ENCODE results near the gene GHSR.

The GHSR gene

DNA sequence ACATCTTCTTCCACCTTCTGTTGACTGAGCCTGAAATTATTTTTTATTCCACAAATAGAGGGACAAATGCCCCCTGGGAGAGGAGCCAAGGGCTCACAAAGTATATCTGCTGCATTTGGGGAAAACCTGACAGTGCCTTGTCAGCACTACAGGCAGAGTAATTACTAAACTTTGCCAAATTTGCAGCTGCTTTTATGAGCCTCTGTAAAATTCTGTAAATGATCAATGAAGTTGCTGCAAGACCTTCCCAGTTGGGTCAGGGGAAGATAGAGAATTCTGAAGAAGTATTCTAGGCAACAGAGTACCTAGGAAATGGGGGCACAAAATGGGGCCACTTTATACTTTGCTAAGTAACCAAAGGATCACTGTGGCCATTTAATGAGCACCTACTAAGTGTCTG is 10.5 kb downstream of the GHSR start:
- no peak for DNase-seq (ENCODE audit: low read depth in 2 of 2)

DNA sequence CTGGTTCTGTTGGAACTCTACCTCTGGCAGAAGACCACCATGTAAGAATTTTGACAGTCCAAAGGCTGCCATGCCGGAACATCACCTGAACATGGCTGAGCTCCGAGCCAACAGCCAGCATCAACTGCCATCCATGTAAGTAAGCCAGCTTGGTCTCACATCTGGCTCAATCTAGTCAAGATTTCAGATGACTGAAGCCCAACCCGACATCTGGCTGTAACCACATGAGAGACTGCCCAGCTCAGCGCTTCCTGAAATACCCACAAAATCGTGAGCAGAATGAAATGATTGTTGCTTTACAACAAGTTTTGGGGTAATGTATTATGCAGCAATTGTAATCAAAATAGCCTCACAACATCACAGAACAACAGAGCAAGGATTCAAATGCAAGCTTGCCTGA is 32.9 kb downstream of the GHSR start:
- DNase-seq (ENCODE audit: low read depth in 2 of 2), result no peak

DNA sequence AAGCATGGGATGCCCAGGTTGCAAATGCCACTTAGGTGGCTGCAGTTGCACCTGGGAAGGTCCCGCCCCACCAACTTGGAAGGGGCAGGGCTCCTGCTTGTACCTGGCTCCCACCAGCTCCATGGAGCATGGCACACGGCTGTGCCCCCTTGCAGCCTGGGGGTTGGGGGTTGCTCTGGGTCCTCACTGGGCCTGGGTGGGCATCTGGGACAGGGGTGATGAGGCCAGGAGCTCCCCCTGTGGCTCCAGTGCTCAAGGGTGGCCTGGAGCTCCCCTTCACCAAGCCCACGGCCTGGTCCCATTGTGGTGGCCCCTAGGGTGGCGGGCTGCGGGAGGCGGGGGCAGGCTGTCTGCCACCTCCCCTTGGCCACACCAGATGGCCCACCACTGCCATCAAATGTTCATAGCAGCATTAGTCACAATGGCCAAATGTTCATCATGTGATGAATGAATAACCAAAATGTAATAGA is 36.7 kb downstream of the GHSR start:
- no peak for DNase-seq (ENCODE audit: low read depth in 2 of 2)

DNA sequence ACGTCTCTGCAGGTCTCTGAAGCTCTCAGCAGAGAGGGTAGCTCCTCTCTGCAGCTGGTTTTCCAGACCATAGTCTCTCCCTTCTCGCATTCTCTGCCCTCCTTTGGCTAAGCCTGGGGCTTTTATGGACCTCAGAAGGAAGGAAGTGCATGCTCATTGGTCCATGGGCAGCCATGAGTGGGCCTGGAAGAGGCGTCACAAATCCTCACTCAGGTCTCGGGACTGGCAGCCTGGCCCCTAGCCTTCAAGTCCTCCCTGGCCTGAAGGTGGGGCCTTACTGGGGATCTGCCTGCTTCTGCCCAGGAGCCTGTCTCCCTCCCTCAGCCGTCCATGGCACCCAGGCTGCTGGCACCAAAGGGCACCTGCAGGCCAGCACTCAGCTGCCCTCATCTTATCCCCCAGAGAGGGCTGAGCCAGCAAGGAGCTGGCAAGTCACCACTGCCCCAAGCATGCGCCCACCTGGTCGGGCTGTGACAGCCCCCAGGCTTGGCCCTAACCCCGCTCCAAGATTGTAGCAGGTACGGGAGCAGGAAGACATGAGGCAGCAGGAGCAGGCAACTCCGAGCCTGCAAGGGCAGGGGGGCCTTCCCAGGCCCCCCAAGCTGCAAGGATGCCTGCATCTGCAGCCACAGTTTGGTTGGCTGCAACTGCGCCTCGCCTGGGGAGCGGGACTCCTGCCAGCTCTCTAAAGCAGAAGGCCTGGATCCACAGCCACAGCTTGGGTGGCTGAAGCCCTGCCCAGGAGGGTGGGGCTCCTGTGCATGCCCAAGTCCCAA is 37.4 kb downstream of the GHSR start:
- no peak for DNase-seq (ENCODE audit: low read depth in 2 of 2)

DNA sequence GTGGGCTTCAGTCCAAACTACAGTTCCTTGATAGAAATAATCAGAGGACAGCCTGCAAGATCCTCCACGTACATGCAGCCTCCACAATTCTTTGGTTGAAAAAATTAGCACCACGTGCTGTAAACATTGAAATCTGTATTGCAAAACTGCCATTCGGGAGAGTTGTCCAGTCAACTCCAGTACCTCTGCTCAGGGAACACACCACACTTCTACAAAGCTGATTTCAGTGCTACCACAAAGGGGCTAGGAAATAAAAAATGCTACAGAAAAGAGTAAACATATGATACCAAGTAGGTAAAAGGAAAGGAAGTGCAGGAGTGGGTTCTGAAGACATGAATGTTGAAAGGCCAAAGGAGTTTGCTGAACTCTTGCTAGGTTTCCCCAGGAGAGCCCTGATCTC is 40.4 kb downstream of the GHSR start:
- no peak for DNase-seq (ENCODE audit: low read depth in 2 of 2)

DNA sequence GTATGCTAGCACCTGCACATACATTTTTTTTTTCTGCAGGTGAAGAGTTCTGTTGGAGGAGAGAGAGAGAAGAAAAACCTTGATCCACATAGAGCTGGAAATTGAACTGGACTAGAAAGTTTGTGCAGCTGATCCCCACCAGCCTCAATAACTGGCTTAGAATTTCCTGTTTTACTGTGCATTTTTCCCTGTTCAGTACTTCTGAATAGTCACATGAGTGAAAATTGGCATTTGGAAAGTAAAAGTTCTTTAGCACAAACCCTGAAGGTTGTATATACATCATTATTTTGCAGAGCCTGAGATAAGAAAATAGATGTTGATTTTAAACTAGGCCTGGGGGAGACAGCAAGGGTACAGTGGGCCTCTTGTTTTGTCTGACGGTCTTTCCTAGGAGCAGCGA is 42.3 kb downstream of the GHSR start:
- DNase-seq (ENCODE audit: low read depth in 2 of 2), result no peak

DNA sequence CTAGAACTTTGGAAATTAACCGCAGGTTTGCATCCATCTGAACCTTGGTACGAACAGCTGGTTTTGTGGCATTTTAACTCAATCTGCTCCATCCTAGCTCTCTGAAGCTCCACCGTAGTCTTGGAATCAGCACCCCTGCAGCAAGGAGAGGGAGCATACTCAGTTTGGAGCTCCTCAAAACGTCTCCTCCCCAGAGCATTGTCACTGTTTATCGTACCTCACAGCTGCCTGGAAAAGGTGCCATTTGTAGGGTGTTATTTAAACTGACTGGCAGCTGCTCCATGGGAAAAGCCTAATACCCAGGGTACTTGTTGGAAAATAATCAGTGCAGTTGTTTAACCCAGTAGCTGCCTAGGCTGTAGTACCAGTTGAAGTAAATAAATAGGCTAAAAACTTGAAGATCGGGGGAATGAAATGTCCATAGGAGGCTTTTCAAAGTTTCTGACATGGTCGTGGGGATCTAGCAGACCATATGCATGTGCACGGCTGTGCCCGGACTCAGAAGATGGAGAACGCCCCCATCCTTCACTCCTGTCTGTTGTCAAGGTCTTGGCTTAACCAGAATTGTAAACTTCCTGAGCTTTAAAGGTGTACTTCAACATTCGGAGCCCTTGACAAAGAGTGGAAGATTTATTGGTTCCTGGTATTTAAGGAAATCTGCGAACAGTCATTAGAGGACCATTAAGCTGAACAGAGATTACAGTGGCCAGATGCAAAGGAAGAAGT is 43.9 kb downstream of the GHSR start:
- no peak for DNase-seq (ENCODE audit: low read depth in 2 of 2)

DNA sequence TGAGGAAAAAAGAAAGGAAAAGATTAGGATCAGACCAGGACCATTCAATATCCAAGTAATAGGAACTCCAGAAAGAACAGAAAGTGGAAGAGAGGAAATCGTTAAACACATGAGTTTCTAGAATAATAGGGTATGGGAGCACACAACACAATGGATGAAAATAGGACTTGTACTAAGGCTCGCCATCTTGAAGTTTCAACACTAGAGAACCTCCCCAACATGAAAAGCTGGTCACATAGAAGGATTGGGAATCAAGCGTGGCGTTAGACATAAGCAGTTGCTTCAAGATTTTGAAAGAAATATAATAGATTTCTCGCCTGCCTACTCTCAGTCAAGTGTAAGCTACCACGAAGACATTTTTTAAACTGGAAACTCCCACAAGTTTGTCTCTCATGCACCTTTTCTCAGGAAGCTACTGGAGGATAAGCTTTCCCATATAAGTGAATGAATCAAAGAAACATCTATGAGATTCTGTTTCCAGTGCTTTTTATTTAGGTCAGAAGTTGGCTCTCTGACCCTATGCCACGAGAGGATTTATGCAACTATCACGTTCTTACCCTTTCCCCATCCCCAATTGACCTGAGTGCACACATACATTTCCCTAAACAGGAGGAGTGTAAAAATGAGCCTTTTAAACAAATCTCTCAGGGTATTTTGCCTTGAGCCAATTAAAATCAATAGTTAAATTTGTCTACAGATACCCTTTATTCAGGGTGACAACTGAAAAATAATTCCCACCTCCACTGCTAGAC is 45.2 kb downstream of the GHSR start:
- no peak for DNase-seq (ENCODE audit: low read depth in 2 of 2)

DNA sequence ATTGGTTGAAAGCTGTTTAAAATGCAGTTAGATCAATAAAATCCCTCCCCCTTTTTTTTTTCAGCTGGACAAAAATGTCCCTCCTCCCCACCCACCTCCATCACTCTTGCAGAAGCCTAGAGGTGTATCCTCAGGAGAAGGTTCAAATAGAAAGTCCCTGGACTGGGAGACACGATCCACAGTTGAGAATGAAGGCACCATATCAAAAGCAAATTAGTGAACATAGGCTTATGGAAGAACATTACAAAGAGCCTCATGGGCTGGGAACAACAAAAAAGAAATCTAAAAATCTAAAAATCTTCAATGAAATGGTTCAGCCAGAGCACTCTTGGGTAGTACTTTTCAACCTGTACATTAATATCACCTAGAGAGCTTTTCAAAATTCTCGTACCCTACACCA is 46.2 kb downstream of the GHSR start:
- DNase-seq (ENCODE audit: low read depth in 2 of 2), result no peak

DNA sequence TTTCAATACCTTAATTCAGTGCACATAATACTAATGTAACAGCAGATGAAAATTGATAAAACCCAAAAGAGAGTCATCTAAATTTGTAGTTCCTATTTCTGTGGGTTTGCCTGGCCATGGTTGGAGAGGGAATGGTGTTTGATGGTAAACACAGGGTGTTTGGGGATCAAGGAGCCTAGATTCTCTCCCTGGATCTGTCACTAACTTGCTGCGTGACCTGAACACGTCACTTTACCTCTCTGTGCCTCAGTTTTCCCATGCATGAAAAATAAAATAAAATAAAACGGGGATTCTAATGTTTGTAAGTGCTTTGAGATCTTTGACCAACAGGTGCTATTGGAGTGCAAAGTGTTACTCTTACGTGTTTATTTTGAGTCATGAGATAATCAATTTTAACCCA is 49.8 kb downstream of the GHSR start:
- DNase-seq (ENCODE audit: low read depth in 2 of 2), result no peak

DNA sequence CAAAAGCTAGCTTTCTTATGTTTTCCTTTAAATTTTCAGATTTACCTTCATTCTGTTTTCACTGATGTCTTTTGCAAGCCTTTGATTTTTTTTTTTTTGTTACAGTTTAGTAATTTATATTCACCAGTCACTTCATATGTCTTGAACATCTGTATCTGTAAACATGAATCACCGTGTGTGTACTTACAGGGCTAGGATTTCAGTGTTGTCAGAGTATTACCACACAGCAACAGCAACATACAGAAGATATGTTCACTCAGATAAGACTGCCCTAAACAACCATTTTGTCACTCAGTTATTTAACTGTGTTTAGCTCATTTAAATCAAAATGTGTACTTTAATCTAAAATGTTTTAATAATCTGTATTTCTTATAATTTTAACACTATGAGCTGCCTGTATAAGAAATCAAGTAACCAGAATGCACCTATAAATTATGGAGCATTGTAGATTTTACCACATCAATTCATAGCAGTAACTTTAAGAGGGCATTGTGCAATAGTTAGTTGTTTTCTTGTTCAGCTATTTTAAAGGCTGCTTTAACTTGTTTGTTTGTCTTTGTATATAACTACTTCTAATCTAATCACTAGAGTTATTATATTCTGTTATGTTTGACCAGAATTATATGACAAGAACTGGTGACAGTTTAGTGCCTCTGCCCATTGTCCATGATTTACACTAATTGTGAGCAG is 50.4 kb downstream of the GHSR start:
- no peak for DNase-seq (ENCODE audit: low read depth in 2 of 2)

DNA sequence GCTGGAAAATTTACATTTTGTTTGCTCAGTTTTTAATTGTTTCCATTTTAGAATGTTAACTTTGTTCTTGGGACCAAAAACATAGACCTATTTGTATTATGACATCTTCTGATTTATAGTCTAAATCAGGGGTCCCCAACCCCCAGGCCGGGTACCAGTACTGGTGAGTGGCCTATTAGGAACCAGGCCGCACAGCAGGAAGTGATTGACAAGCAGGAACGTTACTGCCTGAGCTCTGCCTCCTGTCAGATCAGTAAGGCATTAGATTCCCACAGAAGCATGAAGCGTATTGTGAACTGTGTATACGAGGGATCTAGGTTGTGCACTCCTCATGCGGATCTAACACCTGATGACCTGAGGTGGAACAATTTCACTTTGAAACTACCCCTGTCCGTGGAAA is 51.9 kb downstream of the GHSR start:
- no peak for DNase-seq (ENCODE audit: low read depth in 2 of 2)

DNA sequence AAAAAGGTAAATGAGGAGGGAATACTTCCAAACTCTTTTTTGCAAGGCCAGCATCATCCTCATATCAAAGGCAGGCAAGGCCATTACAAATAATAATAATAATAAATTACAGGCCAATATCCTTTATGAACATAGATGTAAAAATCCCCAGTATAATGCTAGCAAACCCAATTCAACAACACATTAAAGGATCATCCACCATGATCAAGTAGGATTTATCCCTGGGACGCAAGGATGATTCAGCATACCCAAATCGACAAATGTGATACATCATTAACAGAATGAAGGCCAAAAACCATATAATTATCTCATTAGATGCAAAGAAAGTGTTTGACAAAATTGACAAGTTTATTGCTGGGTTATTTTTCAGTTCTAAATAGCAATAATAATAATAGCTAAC is 53.6 kb downstream of the GHSR start:
- no peak for DNase-seq (ENCODE audit: low read depth in 2 of 2)

Data from stimulated activated CD8-positive, alpha-beta memory T cell treated with anti-CD3 and anti-CD28 coated beads, Interleukin-2, amount 100 ng/mL, for 48 hours (primary cell).